Neural progenitor cell (in vitro differentiated cells): Measurements from ENCODE around the gene COL13A1. TPM values are rescaled to one million over a fixed set of nuclear protein-coding genes. Genes with fewer than 3 reads are reported as not detected.

Experiments used
- DNase-seq: peaks from one replicate; pipeline ENCODE4 v3.0.0-alpha.2; 2016; ENCODE audit warnings: low spot score
- H2AFZ ChIP-seq: fragments of 200-600 bp; sonication (generic); replicated peaks from 2 replicates; pipeline ENCODE4 v1.6.1; 2016; ENCODE audit warnings: antibody characterized with exemption
- H3F3A ChIP-seq: fragments of 200-600 bp; sonication (generic); 2 replicates; pipeline ENCODE4 v1.6.1; 2016; ENCODE audit warnings: antibody characterized with exemption, low read depth
- H3K27ac ChIP-seq: fragments of 200-600 bp; sonication (generic); 2 replicates; pipeline ENCODE4 v1.5.1; 2016; ENCODE audit warnings: mild to moderate bottlenecking
- H3K27me3 ChIP-seq: fragments of 200-600 bp; sonication (generic); 2 replicates; pipeline ENCODE4 v1.6.1; 2016; ENCODE audit warnings: mild to moderate bottlenecking, moderate library complexity
- H3K36me3 ChIP-seq: fragments of 200-600 bp; sonication (generic); 2 replicates; pipeline ENCODE4 v1.5.1; 2016
- H3K4me1 ChIP-seq: fragments of 200-600 bp; sonication (generic); 2 replicates; pipeline ENCODE4 v1.6.1; 2016; ENCODE audit warnings: mixed run types
- H3K4me2 ChIP-seq: fragments of 200-600 bp; sonication (generic); 2 replicates; pipeline ENCODE4 v1.6.1; 2016
- H3K4me3 ChIP-seq: fragments of 200-600 bp; sonication (generic); 2 replicates; pipeline ENCODE4 v1.5.1; 2016
- H3K79me2 ChIP-seq: fragments of 200-600 bp; sonication (generic); 2 replicates; pipeline ENCODE4 v1.6.1; 2016; ENCODE audit warnings: low read depth
- H3K9ac ChIP-seq: fragments of 200-600 bp; sonication (generic); 2 replicates; pipeline ENCODE4 v1.6.1; 2016
- H3K9me3 ChIP-seq: fragments of 200-600 bp; sonication (generic); 2 replicates; pipeline ENCODE4 v1.5.1; 2016; ENCODE audit warnings: low read depth
- H4K20me1 ChIP-seq: fragments of 200-600 bp; sonication (generic); 2 replicates; pipeline ENCODE4 v1.6.1; 2016; ENCODE audit warnings: low read depth
- H3K27ac Mint-ChIP-seq: 3 replicates; pipeline ENCODE4 v1.8.0; 2021; ENCODE audit warnings: mixed read lengths
- H3K27me3 Mint-ChIP-seq: 2 replicates; pipeline ENCODE4 v1.8.0; 2022; ENCODE audit warnings: low read depth, mild to moderate bottlenecking, inconsistent platforms, moderate library complexity, mixed read lengths; ENCODE audit not compliant: insufficient read depth
- H3K36me3 Mint-ChIP-seq: 3 replicates; pipeline ENCODE4 v1.8.0; 2021; ENCODE audit warnings: mixed read lengths
- H3K4me1 Mint-ChIP-seq: 3 replicates; pipeline ENCODE4 v1.8.0; 2021; ENCODE audit warnings: mixed read lengths
- H3K4me3 Mint-ChIP-seq: 3 replicates; pipeline ENCODE4 v1.8.0; 2021; ENCODE audit warnings: mild to moderate bottlenecking, moderate library complexity, mixed read lengths
- H3K9me3 Mint-ChIP-seq: 3 replicates; pipeline ENCODE4 v1.8.0; 2020; ENCODE audit warnings: mixed read lengths
- CTCF ChIP-seq: fragments of 200-600 bp; sonication (generic); IDR thresholded peaks from 2 replicates; pipeline ENCODE4 v1.5.1; 2017; ENCODE audit warnings: antibody characterized with exemption, mild to moderate bottlenecking
- EZH2 ChIP-seq: fragments of 200-600 bp; sonication (generic); IDR thresholded peaks from 2 replicates; pipeline ENCODE4 v1.6.1; 2017; ENCODE audit warnings: antibody characterized with exemption, mild to moderate bottlenecking, moderate library complexity
- EZH2phosphoT487 ChIP-seq: fragments of 200-600 bp; sonication (generic); IDR thresholded peaks from 2 replicates; pipeline ENCODE4 v1.6.1; 2017; ENCODE audit warnings: antibody characterized with exemption
- total RNA-seq: library from RNA; depleted of rRNA; stranded (reverse); fragments of >200 nt; gene quantifications from 2 replicates; pipeline ENCODE4 v1.2.3, GENCODE V29; 2015; ENCODE audit warnings: low replicate concordance

Gene COL13A1
- total RNA-seq, 1 donor from 2014 or later: 1.3 TPM

GRCh38 chr10:69959911-69960310 is 158.2 kb downstream of the COL13A1 start:
- no peaks in the 10 kb centered on the region for H3K4me1 ChIP-seq
- no peak overlapping the region for H3K4me3 ChIP-seq
- no peaks in the 10 kb centered on the region for H3K9me3 Mint-ChIP-seq
- no peak overlapping the region for H3K9ac ChIP-seq
- H3K4me2 ChIP-seq: no peak overlapping the region
- H3K27ac Mint-ChIP-seq: no peak overlapping the region
- no peaks in the 10 kb centered on the region for H3K79me2 ChIP-seq
- no peak overlapping the region for H3K4me3 Mint-ChIP-seq
- no peak overlapping the region for H2AFZ ChIP-seq
- H3K36me3 Mint-ChIP-seq: peaks cover 2% of the 10 kb centered on the region
- no peaks in the 10 kb centered on the region for H3K36me3 ChIP-seq
- no peak for TF ChIP-seq EZH2phosphoT487
- TF ChIP-seq EZH2: no peak
- no peak for TF ChIP-seq CTCF
- H3K4me1 Mint-ChIP-seq: peaks cover 8% of the 10 kb centered on the region
- H4K20me1 ChIP-seq: no peaks in the 10 kb centered on the region
- no peaks in the 10 kb centered on the region for H3F3A ChIP-seq
- H3K27ac ChIP-seq: no peak overlapping the region
- H3K27me3 Mint-ChIP-seq: peaks cover 12% of the 10 kb centered on the region
- H3K9me3 ChIP-seq: no peaks in the 10 kb centered on the region
- no peak for DNase-seq
- no peaks in the 10 kb centered on the region for H3K27me3 ChIP-seq

GRCh38 chr10:69960606-69960987 is 158.9 kb downstream of the COL13A1 start:
- no peak overlapping the region for H3K27ac Mint-ChIP-seq
- Histone ChIP-seq H3K4me3 (no peak overlapping the region), H2AFZ (no peak overlapping the region), H3K4me2 (no peak overlapping the region), H4K20me1 (no peaks in the 10 kb centered on the region), H3K9me3 (no peaks in the 10 kb centered on the region), H3K27ac (no peak overlapping the region), H3K36me3 (no peaks in the 10 kb centered on the region), H3K27me3 (no peaks in the 10 kb centered on the region), H3K79me2 (no peaks in the 10 kb centered on the region), H3K4me1 (no peaks in the 10 kb centered on the region), H3K9ac (no peak overlapping the region), H3F3A (no peaks in the 10 kb centered on the region)
- H3K27me3 Mint-ChIP-seq: peaks cover 12% of the 10 kb centered on the region
- no peaks in the 10 kb centered on the region for H3K9me3 Mint-ChIP-seq
- no peak overlapping the region for H3K4me3 Mint-ChIP-seq
- TF ChIP-seq EZH2: no peak
- TF ChIP-seq CTCF: no peak
- TF ChIP-seq EZH2phosphoT487: no peak
- peaks cover 8% of the 10 kb centered on the region for H3K4me1 Mint-ChIP-seq
- DNase-seq: no peak
- H3K36me3 Mint-ChIP-seq: peaks cover 2% of the 10 kb centered on the region

DNA sequence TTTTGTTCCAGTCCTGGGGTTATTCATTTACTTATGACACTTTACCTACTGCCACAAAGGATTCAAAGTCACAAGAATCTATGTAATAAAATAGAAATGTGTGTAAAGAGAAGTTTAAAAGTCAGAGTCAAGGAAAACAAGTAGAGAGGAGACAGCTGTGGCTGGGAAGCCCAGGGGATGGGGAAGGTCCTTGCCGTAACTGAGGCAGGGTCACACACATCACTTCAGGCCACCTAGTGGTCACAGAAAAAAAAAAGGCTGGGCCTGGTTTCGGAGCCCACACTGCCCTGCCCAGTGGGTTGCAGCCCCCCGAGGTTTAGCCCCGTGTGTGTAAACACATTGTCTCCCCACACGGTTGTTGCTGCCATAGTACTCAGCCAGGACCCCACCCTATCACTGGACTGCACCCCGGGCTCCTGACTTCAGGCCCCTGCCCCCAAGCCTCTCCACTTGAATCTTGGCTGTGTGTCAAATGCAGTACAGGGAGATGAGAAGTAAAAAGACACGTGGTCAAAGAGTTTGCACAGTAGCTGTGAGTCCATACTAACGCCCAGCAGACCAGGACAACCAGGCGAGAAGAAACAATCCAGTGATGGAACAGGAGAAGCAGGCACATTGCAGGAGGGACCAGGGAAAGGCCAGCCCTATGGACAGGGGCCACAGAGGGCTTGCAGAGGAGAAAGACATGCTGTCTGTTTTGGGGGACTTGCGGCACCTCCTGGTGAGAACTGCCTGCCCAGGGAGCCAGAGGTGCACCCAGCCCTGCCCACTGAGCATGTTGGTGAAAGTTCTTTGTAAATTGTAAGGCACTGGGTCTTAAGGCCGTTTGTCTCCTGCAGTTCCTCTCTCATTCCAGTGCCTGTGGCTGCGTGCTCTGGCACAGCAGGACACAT is 159.5 kb downstream of the COL13A1 start:
- no peaks in the 10 kb centered on the region for H3K9me3 Mint-ChIP-seq
- no peak overlapping the region for H2AFZ ChIP-seq
- no peak overlapping the region for H3K4me3 ChIP-seq
- TF ChIP-seq EZH2 (no peak), CTCF (peak; percentile 54), EZH2phosphoT487 (no peak)
- H3K4me1 ChIP-seq: no peaks in the 10 kb centered on the region
- peaks cover 8% of the 10 kb centered on the region for H3K4me1 Mint-ChIP-seq
- H3K36me3 ChIP-seq: no peaks in the 10 kb centered on the region
- peaks cover 2% of the 10 kb centered on the region for H3K36me3 Mint-ChIP-seq
- peak; percentile 20 for DNase-seq
- no peaks in the 10 kb centered on the region for H3K27me3 ChIP-seq
- H3K9me3 ChIP-seq: no peaks in the 10 kb centered on the region
- H3K27ac ChIP-seq: no peak overlapping the region
- H3K9ac ChIP-seq: no peak overlapping the region
- H3K4me3 Mint-ChIP-seq: peak overlapping the region; percentile 8
- no peaks in the 10 kb centered on the region for H3F3A ChIP-seq
- H4K20me1 ChIP-seq: no peaks in the 10 kb centered on the region
- H3K27ac Mint-ChIP-seq: peak overlapping the region; percentile 42
- H3K27me3 Mint-ChIP-seq: peaks cover 12% of the 10 kb centered on the region
- H3K79me2 ChIP-seq: no peaks in the 10 kb centered on the region
- no peak overlapping the region for H3K4me2 ChIP-seq
